Panc1 (cell line): Measurements from ENCODE around the gene NFILZ. TPM values are rescaled to one million over a fixed set of nuclear protein-coding genes. Genes with fewer than 3 reads are reported as not detected.

ENCODE experiments used
- ATAC-seq: fragments of 200-7000 bp; cut with Tn5 transposase; 2 replicates; pipeline ENCODE4 v1.9.1; 2020; ENCODE audit warnings: mild to moderate bottlenecking, moderate library complexity
- BruUV-seq: library from RNA; stranded (reverse); fragments of 400-500 nt; replicated peaks from 2 replicates; lab custom pipeline; 2021; lab: Mats Ljungman, UMichigan
- CTCF ChIA-PET: fragments of 300-600 bp; sonication (Branson Sonifier 250); formaldehyde crosslinking; loops from one replicate; lab custom pipeline; 2022; ENCODE audit warnings: antibody characterized with exemption; lab: Charles Lee
- POLR2A ChIA-PET: fragments of 300-600 bp; sonication (Branson Sonifier 250); formaldehyde crosslinking; loops from one replicate; lab custom pipeline; 2022; ENCODE audit warnings: antibody characterized with exemption; lab: Charles Lee
- DNase-seq: peaks from one replicate; pipeline ENCODE4 v3.0.0-alpha.2; 2010; ENCODE audit warnings: low read depth, low spot score
- H3K27ac ChIP-seq: 2 replicates; pipeline ENCODE4 v1.5.1; 2011; ENCODE audit warnings: mild to moderate bottlenecking, low read length, inconsistent platforms
- H3K27me3 ChIP-seq: fragments of 200-500 bp; sonication (Bioruptor generic); 2 replicates; pipeline ENCODE4 v1.6.0; 2014; ENCODE audit warnings: low read length, inconsistent platforms; ENCODE audit not compliant: control insufficient read depth, insufficient read depth
- H3K36me3 ChIP-seq: fragments of 200-500 bp; sonication (Bioruptor generic); 2 replicates; pipeline ENCODE4 v1.5.1; 2014; ENCODE audit warnings: inconsistent platforms, mild to moderate bottlenecking, low read length, moderate library complexity; ENCODE audit not compliant: control insufficient read depth, insufficient read depth
- H3K4me1 ChIP-seq: 2 replicates; pipeline ENCODE4 v1.5.1; 2011; ENCODE audit warnings: inconsistent platforms, mild to moderate bottlenecking, low read length, moderate library complexity; ENCODE audit not compliant: control insufficient read depth, insufficient read depth
- H3K4me3 ChIP-seq, 2 experiments: 2 replicates each; pipeline ENCODE4 v1.5.1; 2011 to 2012; ENCODE audit warnings: low read depth in 2 of 2, low read length in 2 of 2, mild to moderate bottlenecking in 2 of 2, inconsistent platforms in 1 of 2, moderate library complexity in 1 of 2
- H3K9me3 ChIP-seq: fragments of 200-500 bp; sonication (Bioruptor generic); 2 replicates; pipeline ENCODE4 v1.5.1; 2014; ENCODE audit warnings: low read depth, mild to moderate bottlenecking, inconsistent platforms, low read length, moderate library complexity; ENCODE audit not compliant: control insufficient read depth, insufficient read depth
- POLR2AphosphoS5 ChIP-seq: IDR thresholded peaks from 2 replicates; pipeline ENCODE4 v1.6.1; 2012; ENCODE audit warnings: mild to moderate bottlenecking, low read depth, low read length, moderate library complexity
- SIN3A ChIP-seq: IDR thresholded peaks from 2 replicates; pipeline ENCODE4 v1.6.1; 2012; ENCODE audit warnings: low read depth, mild to moderate bottlenecking, low read length, moderate library complexity, borderline replicate concordance; ENCODE audit not compliant: insufficient read depth
- TCF7L2 ChIP-seq: IDR thresholded peaks from 2 replicates; pipeline ENCODE4 v1.6.1; 2011; ENCODE audit warnings: mild to moderate bottlenecking, low read depth, low read length, inconsistent platforms
- in situ Hi-C: cut with HindIII; loops from 2 replicates; pipeline ENCODE4 v1.10.0; 2016; ENCODE audit warnings: low sequenced_read_pairs, low pct_unique_long_range_greater_than_20kb
- intact Hi-C: fragments of 100-400 bp; cut with micrococcal nuclease; formaldehyde crosslinking; loops from one replicate; pipeline ENCODE4 v1.10.0; 2022; ENCODE audit not compliant: unreplicated experiment
- total RNA-seq: library from RNA; stranded (reverse); gene quantifications from one replicate; pipeline ENCODE4 v1.2.1, GENCODE V29; 2021; ENCODE audit not compliant: unreplicated experiment
- TF ChIP-seq, protein P1 (sequence below): fragments of 450-650 bp; IDR thresholded peaks from 2 replicates; pipeline ENCODE4 v1.5.1; 2017; ENCODE audit warnings: mild to moderate bottlenecking
- TF ChIP-seq, protein P2 (sequence below), 2 experiments: IDR thresholded peaks; 2 replicates each; pipeline ENCODE4 v1.6.1; 2011 to 2012; ENCODE audit warnings: low read depth in 2 of 2, control low read depth in 1 of 2, low read length in 1 of 2, mild to moderate bottlenecking in 1 of 2, moderate library complexity in 1 of 2; ENCODE audit not compliant: insufficient read depth in 1 of 2

The NFILZ gene
- total RNA-seq, 1 experiment from 2014 or later = not detected

GRCh38 chr19:8654591-8655339, 24.3 kb downstream of the NFILZ start:
- Histone ChIP-seq H3K4me3 (peak overlapping the region in 1 of 2 experiments; percentile 34; a peak in 2 of 4 replicates), H3K27ac (peak overlapping the region; percentile 32), H3K36me3 (no peaks in the 10 kb centered on the region), H3K27me3 (no peaks in the 10 kb centered on the region), H3K4me1 (no peaks in the 10 kb centered on the region), H3K9me3 (no peaks in the 10 kb centered on the region)
- intact Hi-C loops = loop anchor here (2.0 to 10.0 kb wide), 2 partner anchors 40 to 420 kb away; no protein-coding TSS in a partner anchor
- BruUV-seq = no TSS peak
- ChIA-PET CTCF (interaction anchor here (0.6 kb wide), 1 partner anchor 74 kb away, joined by 3 read pairs; no protein-coding TSS in a partner anchor), POLR2A (no interaction called here)
- DNase-seq (peak; percentile 33), ATAC-seq (peak; percentile 80)
- TF ChIP-seq, protein P1, sequence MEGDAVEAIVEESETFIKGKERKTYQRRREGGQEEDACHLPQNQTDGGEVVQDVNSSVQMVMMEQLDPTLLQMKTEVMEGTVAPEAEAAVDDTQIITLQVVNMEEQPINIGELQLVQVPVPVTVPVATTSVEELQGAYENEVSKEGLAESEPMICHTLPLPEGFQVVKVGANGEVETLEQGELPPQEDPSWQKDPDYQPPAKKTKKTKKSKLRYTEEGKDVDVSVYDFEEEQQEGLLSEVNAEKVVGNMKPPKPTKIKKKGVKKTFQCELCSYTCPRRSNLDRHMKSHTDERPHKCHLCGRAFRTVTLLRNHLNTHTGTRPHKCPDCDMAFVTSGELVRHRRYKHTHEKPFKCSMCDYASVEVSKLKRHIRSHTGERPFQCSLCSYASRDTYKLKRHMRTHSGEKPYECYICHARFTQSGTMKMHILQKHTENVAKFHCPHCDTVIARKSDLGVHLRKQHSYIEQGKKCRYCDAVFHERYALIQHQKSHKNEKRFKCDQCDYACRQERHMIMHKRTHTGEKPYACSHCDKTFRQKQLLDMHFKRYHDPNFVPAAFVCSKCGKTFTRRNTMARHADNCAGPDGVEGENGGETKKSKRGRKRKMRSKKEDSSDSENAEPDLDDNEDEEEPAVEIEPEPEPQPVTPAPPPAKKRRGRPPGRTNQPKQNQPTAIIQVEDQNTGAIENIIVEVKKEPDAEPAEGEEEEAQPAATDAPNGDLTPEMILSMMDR = peak; percentile 94
- no peak for TF ChIP-seq TCF7L2
- no peak for TF ChIP-seq SIN3A
- no peak for TF ChIP-seq POLR2AphosphoS5
- in situ Hi-C loops = no loop called here

- Histone ChIP-seq H3K4me3 (no peak overlapping the region), H3K27ac (no peak overlapping the region), H3K9me3 (no peaks in the 10 kb centered on the region), H3K4me1 (no peaks in the 10 kb centered on the region), H3K36me3 (no peaks in the 10 kb centered on the region), H3K27me3 (no peaks in the 10 kb centered on the region)
- in situ Hi-C loops (no loop called here), intact Hi-C loops (loop anchor here (2.0 to 10.0 kb wide), 2 partner anchors 39 to 419 kb away; no protein-coding TSS in a partner anchor)
- no TSS peak for BruUV-seq
- DNase-seq = no peak
- peak; percentile 36; the same call in 1 of the 2 replicates for ATAC-seq
- ChIA-PET CTCF (interaction anchor here (0.5 kb wide), 1 partner anchor 200 kb away, joined by 3 read pairs; no protein-coding TSS in a partner anchor), POLR2A (no interaction called here)
- TF ChIP-seq SIN3A (no peak), POLR2AphosphoS5 (no peak), TCF7L2 (no peak)
- TF ChIP-seq, protein P1 = no peak
- TF ChIP-seq, protein P2, sequence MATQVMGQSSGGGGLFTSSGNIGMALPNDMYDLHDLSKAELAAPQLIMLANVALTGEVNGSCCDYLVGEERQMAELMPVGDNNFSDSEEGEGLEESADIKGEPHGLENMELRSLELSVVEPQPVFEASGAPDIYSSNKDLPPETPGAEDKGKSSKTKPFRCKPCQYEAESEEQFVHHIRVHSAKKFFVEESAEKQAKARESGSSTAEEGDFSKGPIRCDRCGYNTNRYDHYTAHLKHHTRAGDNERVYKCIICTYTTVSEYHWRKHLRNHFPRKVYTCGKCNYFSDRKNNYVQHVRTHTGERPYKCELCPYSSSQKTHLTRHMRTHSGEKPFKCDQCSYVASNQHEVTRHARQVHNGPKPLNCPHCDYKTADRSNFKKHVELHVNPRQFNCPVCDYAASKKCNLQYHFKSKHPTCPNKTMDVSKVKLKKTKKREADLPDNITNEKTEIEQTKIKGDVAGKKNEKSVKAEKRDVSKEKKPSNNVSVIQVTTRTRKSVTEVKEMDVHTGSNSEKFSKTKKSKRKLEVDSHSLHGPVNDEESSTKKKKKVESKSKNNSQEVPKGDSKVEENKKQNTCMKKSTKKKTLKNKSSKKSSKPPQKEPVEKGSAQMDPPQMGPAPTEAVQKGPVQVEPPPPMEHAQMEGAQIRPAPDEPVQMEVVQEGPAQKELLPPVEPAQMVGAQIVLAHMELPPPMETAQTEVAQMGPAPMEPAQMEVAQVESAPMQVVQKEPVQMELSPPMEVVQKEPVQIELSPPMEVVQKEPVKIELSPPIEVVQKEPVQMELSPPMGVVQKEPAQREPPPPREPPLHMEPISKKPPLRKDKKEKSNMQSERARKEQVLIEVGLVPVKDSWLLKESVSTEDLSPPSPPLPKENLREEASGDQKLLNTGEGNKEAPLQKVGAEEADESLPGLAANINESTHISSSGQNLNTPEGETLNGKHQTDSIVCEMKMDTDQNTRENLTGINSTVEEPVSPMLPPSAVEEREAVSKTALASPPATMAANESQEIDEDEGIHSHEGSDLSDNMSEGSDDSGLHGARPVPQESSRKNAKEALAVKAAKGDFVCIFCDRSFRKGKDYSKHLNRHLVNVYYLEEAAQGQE (IDR thresholded peaks at IDR 0.05; ENCODE audit: insufficient read depth in 1 of 2, low read depth in 2 of 2, low read length in 1 of 2) = no peak
These were observed 24.9 kb downstream of the NFILZ start for GRCh38 chr19:8655340-8655709.
